ENCODE measurements around the gene ZNF274. TPM values are rescaled to one million over a fixed set of nuclear protein-coding genes. Genes with fewer than 3 reads are reported as not detected.

Gene ZNF274
- total and polyA plus RNA-seq, 9 of the 15 experiments (the other 6 are each of a cell fraction or from before 2014, with no cell fraction given), result 5.2 to 37.0 (median 28.1) TPM

DNA sequence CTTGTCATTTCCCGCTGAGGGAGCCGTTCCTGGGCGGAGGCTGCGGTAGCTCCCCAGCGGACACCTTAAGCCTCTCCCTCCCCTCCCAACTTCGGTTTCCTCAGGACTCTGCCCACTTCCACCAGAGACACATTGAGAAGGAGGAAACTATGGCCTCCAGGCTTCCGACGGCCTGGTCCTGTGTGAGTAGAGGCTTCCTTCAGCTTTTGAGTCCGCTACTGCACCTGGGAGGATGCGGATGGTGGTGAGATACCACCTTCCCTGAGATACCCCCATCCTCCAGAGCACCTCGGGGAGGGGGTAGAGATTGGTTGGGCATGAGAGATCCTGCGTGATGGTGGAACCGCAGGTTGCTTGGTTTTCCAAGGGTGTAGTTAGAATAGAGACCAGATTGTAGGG lies 955 bp downstream of the ZNF274 start:
- TSS peak; percentile 59 for BruUV-seq (replicated peaks)
- ChIA-PET POLR2A (interaction anchor here (0.5 to 1.9 kb wide), 20 partner anchors 8 to 398 kb away, joined by 3 to 9 read pairs (median 4); partner anchors contain the start of genes ZBTB45 and ZNF584), CTCF (ENCODE audit: low intra/inter-chr PET ratio) (no interaction called here)
- H3K4me2 ChIP-seq (ENCODE audit: insufficient read depth, low read length), result peak overlapping the region; percentile 99
- ATAC-seq (no peak), FAIRE-seq (no peak), DNase-seq (ENCODE audit: extremely low read depth in 1 of 4, low spot score in 3 of 4) (no peak)
- peak overlapping the region; percentile 95 to 97 for H3K9ac ChIP-seq (ENCODE audit: insufficient read depth in 1 of 2, low read depth in 2 of 2, low read length in 2 of 2)
- no peaks in the 10 kb centered on the region for H3K27me3 ChIP-seq (ENCODE audit: control insufficient read depth in 2 of 2, insufficient read depth in 2 of 2, low read length in 2 of 2)
- H3K27ac ChIP-seq (ENCODE audit: extremely low read depth, low read depth, low read length), result peak overlapping the region; percentile 100
- in situ Hi-C loops (cut with MboI), result no loop called here
- 29% methylated on average over 10 of the region's 13 CpGs for WGBS (ENCODE audit: insufficient coverage, low coverage, missing lambda C conversion rate)
- H2AFZ ChIP-seq (ENCODE audit: low read depth, low read length), result peak overlapping the region; percentile 100
- no peaks in the 10 kb centered on the region for H4K20me1 ChIP-seq (replicated peaks; ENCODE audit: control insufficient read depth, insufficient read depth, low read length)
- peaks cover 35% of the 10 kb centered on the region for H3K36me3 ChIP-seq (ENCODE audit: control insufficient read depth, insufficient read depth, low read length)
- peak overlapping the region; percentile 74 for H3K4me3 ChIP-seq
- peaks cover 6 to 14% of the 10 kb centered on the region in 2 experiments; a peak in 4 of 5 replicates for H3K4me1 ChIP-seq (replicated peaks in 1 of 2; ENCODE audit: control insufficient read depth in 2 of 2, insufficient read depth in 2 of 2, low read length in 2 of 2)
- intact Hi-C loops (cut with micrococcal nuclease), result loop anchor here (1.0 to 5.0 kb wide), 6 partner anchors 94 to 328 kb away; partner anchors contain the start of genes RPS5, SLC27A5, ZNF446 and ZNF8
- H3K79me2 ChIP-seq (ENCODE audit: control insufficient read depth, insufficient read depth, low read length), result peaks cover 25% of the 10 kb centered on the region
- peaks cover 40% of the 10 kb centered on the region for H3K9me3 ChIP-seq (replicated peaks; ENCODE audit: control insufficient read depth, insufficient read depth, low read depth, low read length)
- H3K9me1 ChIP-seq (ENCODE audit: control insufficient read depth, insufficient read depth, low read length), result no peaks in the 10 kb centered on the region
- peak; percentile 94 for TF ChIP-seq KLF1 (tag; IDR thresholded peaks at IDR 0.05)
- TF ChIP-seq HNRNPK (IDR thresholded peaks at IDR 0.05; ENCODE audit: low read depth, low read length, poor library complexity, severe bottlenecking), result no peak
- TF ChIP-seq ADNP (tag; IDR thresholded peaks at IDR 0.05), result no peak
- TF ChIP-seq BRCA1 (IDR thresholded peaks at IDR 0.05), result no peak
- no peak for TF ChIP-seq BRCA1 (CRISPR knock-in tag; IDR thresholded peaks at IDR 0.05)
- no peak for TF ChIP-seq MAZ (CRISPR knock-in tag; conservative IDR thresholded peaks at IDR 0.05 in 1 of 2, IDR thresholded peaks at IDR 0.05 in 1 of 2)
- TF ChIP-seq, protein P1, sequence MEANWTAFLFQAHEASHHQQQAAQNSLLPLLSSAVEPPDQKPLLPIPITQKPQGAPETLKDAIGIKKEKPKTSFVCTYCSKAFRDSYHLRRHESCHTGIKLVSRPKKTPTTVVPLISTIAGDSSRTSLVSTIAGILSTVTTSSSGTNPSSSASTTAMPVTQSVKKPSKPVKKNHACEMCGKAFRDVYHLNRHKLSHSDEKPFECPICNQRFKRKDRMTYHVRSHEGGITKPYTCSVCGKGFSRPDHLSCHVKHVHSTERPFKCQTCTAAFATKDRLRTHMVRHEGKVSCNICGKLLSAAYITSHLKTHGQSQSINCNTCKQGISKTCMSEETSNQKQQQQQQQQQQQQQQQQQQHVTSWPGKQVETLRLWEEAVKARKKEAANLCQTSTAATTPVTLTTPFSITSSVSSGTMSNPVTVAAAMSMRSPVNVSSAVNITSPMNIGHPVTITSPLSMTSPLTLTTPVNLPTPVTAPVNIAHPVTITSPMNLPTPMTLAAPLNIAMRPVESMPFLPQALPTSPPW (CRISPR knock-in tag; IDR thresholded peaks at IDR 0.05), result peak; percentile 20; the same call in 1 of the 2 replicates
- TF ChIP-seq, protein P2, sequence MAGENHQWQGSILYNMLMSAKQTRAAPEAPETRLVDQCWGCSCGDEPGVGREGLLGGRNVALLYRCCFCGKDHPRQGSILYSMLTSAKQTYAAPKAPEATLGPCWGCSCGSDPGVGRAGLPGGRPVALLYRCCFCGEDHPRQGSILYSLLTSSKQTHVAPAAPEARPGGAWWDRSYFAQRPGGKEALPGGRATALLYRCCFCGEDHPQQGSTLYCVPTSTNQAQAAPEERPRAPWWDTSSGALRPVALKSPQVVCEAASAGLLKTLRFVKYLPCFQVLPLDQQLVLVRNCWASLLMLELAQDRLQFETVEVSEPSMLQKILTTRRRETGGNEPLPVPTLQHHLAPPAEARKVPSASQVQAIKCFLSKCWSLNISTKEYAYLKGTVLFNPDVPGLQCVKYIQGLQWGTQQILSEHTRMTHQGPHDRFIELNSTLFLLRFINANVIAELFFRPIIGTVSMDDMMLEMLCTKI (IDR thresholded peaks at IDR 0.05; ENCODE audit: partially characterized antibody), result no peak
- TF ChIP-seq TAF15 (IDR thresholded peaks at IDR 0.05; ENCODE audit: low read depth, low read length), result no peak
- no peak for TF ChIP-seq RREB1 (CRISPR knock-in tag; IDR thresholded peaks at IDR 0.05)
- TF ChIP-seq EZH2 (IDR thresholded peaks at IDR 0.05; ENCODE audit: borderline replicate concordance, low read depth, low read length), result no peak
- TF ChIP-seq, protein P3, sequence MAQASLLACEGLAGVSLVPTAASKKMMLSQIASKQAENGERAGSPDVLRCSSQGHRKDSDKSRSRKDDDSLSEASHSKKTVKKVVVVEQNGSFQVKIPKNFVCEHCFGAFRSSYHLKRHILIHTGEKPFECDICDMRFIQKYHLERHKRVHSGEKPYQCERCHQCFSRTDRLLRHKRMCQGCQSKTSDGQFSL (CRISPR knock-in tag; IDR thresholded peaks at IDR 0.05), result no peak
- TF ChIP-seq, protein P3 (tag; IDR thresholded peaks at IDR 0.05), result no peak
